ENCODE data around the gene RBFOX2. TPM values are rescaled to one million over a fixed set of nuclear protein-coding genes. Genes with fewer than 3 reads are reported as not detected.

RBFOX2 gene
- total and polyA plus RNA-seq, 2 experiments from 2014 or later = 88.8 to 131 TPM

GRCh38 chr22:36039125-36039524 is 10.5 kb upstream of the RBFOX2 start:
- Mint-ChIP-seq H3K27me3 (ENCODE audit: insufficient read depth, low read depth, poor library complexity) (peaks cover 6% of the 10 kb centered on the region), H3K36me3 (ENCODE audit: low read depth) (no peaks in the 10 kb centered on the region), H3K4me1 (peaks cover 22% of the 10 kb centered on the region; the same call in 2 of the 3 replicates), H3K9me3 (no peaks in the 10 kb centered on the region; the same call in 2 of the 3 replicates), H3K4me3 (no peak overlapping the region), H3K27ac (no peak overlapping the region)
- Histone ChIP-seq H3K36me3 (ENCODE audit: insufficient read depth) (no peaks in the 10 kb centered on the region), H2AFZ (no peak overlapping the region), H3K27me3 (ENCODE audit: insufficient read depth) (no peaks in the 10 kb centered on the region), H3K79me2 (replicated peaks; ENCODE audit: insufficient read depth) (no peaks in the 10 kb centered on the region), H3K9me2 (ENCODE audit: insufficient read depth) (no peaks in the 10 kb centered on the region), H3K4me1 (ENCODE audit: insufficient read depth) (0 out of 2 replicates have a peak, but pooled peaks cover 3% of the 10 kb centered on the region), H3K4me2 (no peak overlapping the region), H4K20me1 (replicated peaks; ENCODE audit: insufficient read depth) (no peaks in the 10 kb centered on the region), H3K27ac (ENCODE audit: low read depth) (no peak overlapping the region), H3K4me3 (no peak overlapping the region), H3F3A (replicated peaks; ENCODE audit: low read depth) (no peaks in the 10 kb centered on the region)
- ATAC-seq = no peak
- no peak for DNase-seq (ENCODE audit: low spot score)
- no peak for TF ChIP-seq ETS1 (IDR thresholded peaks at IDR 0.05)
- no peak for TF ChIP-seq JUNB (IDR thresholded peaks at IDR 0.05; ENCODE audit: unreplicated experiment)

GRCh38 chr22:36037102-36037758 is 8.6 kb upstream of the RBFOX2 start:
- peaks cover 5% of the 10 kb centered on the region for H3K27me3 Mint-ChIP-seq (ENCODE audit: insufficient read depth, low read depth, poor library complexity)
- H3K27ac Mint-ChIP-seq = no peak overlapping the region; the same call in 1 of the 2 replicates
- no peak for TF ChIP-seq ETS1 (IDR thresholded peaks at IDR 0.05)
- H3F3A ChIP-seq (replicated peaks; ENCODE audit: low read depth) = no peaks in the 10 kb centered on the region
- DNase-seq (ENCODE audit: low spot score) (no peak), ATAC-seq (peak; percentile 52; the same call in 1 of the 3 replicates)
- H4K20me1 ChIP-seq (replicated peaks; ENCODE audit: insufficient read depth) = no peaks in the 10 kb centered on the region
- H3K4me2 ChIP-seq = no peak overlapping the region
- peaks cover 22% of the 10 kb centered on the region; the same call in 2 of the 3 replicates for H3K4me1 Mint-ChIP-seq
- no peak overlapping the region for H3K27ac ChIP-seq (ENCODE audit: low read depth)
- no peaks in the 10 kb centered on the region for H3K79me2 ChIP-seq (replicated peaks; ENCODE audit: insufficient read depth)
- H3K9me2 ChIP-seq (ENCODE audit: insufficient read depth) = no peaks in the 10 kb centered on the region
- no peaks in the 10 kb centered on the region for H3K36me3 Mint-ChIP-seq (ENCODE audit: low read depth)
- H3K27me3 ChIP-seq (ENCODE audit: insufficient read depth) = no peaks in the 10 kb centered on the region
- no peaks in the 10 kb centered on the region; the same call in 2 of the 3 replicates for H3K9me3 Mint-ChIP-seq
- 0 out of 2 replicates have a peak, but pooled peaks cover 3% of the 10 kb centered on the region for H3K4me1 ChIP-seq (ENCODE audit: insufficient read depth)
- H3K4me3 ChIP-seq = no peak overlapping the region
- no peak overlapping the region for H3K4me3 Mint-ChIP-seq
- no peaks in the 10 kb centered on the region for H3K36me3 ChIP-seq (ENCODE audit: insufficient read depth)
- peak overlapping the region; percentile 23 for H2AFZ ChIP-seq

GRCh38 chr22:36036167-36036624 is 7.6 kb upstream of the RBFOX2 start:
- Mint-ChIP-seq H3K36me3 (ENCODE audit: low read depth) (no peaks in the 10 kb centered on the region), H3K27ac (no peak overlapping the region), H3K27me3 (ENCODE audit: insufficient read depth, low read depth, poor library complexity) (peaks cover 8% of the 10 kb centered on the region), H3K4me3 (no peak overlapping the region), H3K9me3 (no peaks in the 10 kb centered on the region; the same call in 2 of the 3 replicates), H3K4me1 (peaks cover 22% of the 10 kb centered on the region; the same call in 2 of the 3 replicates)
- no peaks in the 10 kb centered on the region for H3K36me3 ChIP-seq (ENCODE audit: insufficient read depth)
- H2AFZ ChIP-seq = peak overlapping the region; percentile 23; the same call in 1 of the 2 replicates
- no peaks in the 10 kb centered on the region for H3F3A ChIP-seq (replicated peaks; ENCODE audit: low read depth)
- H3K4me3 ChIP-seq = no peak overlapping the region
- H3K9me2 ChIP-seq (ENCODE audit: insufficient read depth) = no peaks in the 10 kb centered on the region
- DNase-seq (ENCODE audit: low spot score) (no peak), ATAC-seq (no peak)
- H3K79me2 ChIP-seq (replicated peaks; ENCODE audit: insufficient read depth) = no peaks in the 10 kb centered on the region
- TF ChIP-seq ZNF331 (CRISPR knock-in tag; IDR thresholded peaks at IDR 0.05; ENCODE audit: low read depth) (no peak), JUNB (IDR thresholded peaks at IDR 0.05; ENCODE audit: unreplicated experiment) (no peak), EZH2 (IDR thresholded peaks at IDR 0.05; ENCODE audit: low read depth, unreplicated experiment) (no peak), EZH2phosphoT487 (IDR thresholded peaks at IDR 0.05; ENCODE audit: unreplicated experiment) (no peak), NANOG (IDR thresholded peaks at IDR 0.05; ENCODE audit: borderline replicate concordance) (no peak), ZNF114 (CRISPR knock-in tag; IDR thresholded peaks at IDR 0.05) (no peak), REST (IDR thresholded peaks at IDR 0.05; ENCODE audit: unreplicated experiment) (no peak), CREB1 (CRISPR knock-in tag; IDR thresholded peaks at IDR 0.05; ENCODE audit: low read depth) (no peak)
- no peaks in the 10 kb centered on the region for H4K20me1 ChIP-seq (replicated peaks; ENCODE audit: insufficient read depth)
- 0 out of 2 replicates have a peak, but pooled peaks cover 3% of the 10 kb centered on the region for H3K4me1 ChIP-seq (ENCODE audit: insufficient read depth)
- no peak overlapping the region for H3K4me2 ChIP-seq
- H3K27ac ChIP-seq (ENCODE audit: low read depth) = no peak overlapping the region
- H3K27me3 ChIP-seq (ENCODE audit: insufficient read depth) = no peaks in the 10 kb centered on the region

All from GM23338 (cell line).